Fibroblast of villous mesenchyme (primary cell): ENCODE data around the gene OSR1. TPM values are rescaled to one million over a fixed set of nuclear protein-coding genes. Genes with fewer than 3 reads are reported as not detected.
A peak's percentile ranks its signal among the peaks of the same experiment; 100 is the strongest.

ENCODE experiments used
- DNase-seq: peaks from one replicate; pipeline ENCODE4 v3.0.0-alpha.2; 2010; ENCODE audit warnings: low read depth
- H3K4me3 ChIP-seq: 2 replicates; pipeline ENCODE4 v1.5.1; 2011; ENCODE audit warnings: low read depth, mild to moderate bottlenecking, low read length
- CTCF ChIP-seq: IDR thresholded peaks from 2 replicates; pipeline ENCODE4 v1.5.1; 2012; ENCODE audit warnings: low read depth, mild to moderate bottlenecking, low read length; ENCODE audit not compliant: insufficient read depth
- total RNA-seq: library from RNA; depleted of rRNA; stranded (reverse); fragments of >200 nt; gene quantifications from 2 replicates; pipeline ENCODE4 v1.2.3, GENCODE V29; 2012

Gene OSR1
- total RNA-seq, 1 donor: 2.2 TPM

DNA sequence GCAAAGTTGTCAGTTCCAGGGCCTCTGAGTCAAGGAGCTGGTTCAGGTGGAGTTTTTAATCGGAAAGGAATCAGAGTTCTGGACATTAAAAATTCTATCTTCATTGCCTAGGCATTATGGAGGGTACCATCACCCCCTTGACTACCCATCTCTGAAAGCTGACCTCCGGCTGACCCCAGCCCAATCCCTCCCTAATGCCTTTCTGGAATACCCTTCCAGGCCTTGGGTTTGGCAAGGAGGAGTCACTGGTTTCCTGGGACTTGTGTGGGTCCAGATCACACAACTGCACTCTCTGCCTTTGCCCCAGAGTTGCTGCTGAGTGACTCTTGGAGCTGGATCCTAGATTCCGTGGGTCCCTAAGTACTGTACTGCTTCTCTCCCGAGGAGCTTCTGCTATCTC lies 1.0 kb upstream of the OSR1 start:
- DNase-seq: no peak
- no peak for TF ChIP-seq CTCF
- H3K4me3 ChIP-seq: no peak overlapping the region

- DNase-seq: no peak
- TF ChIP-seq CTCF: no peak
- peak overlapping the region; percentile 70 for H3K4me3 ChIP-seq
Observed at GRCh38 chr2:19359021-19359357, 566 bp upstream of the OSR1 start.

DNA sequence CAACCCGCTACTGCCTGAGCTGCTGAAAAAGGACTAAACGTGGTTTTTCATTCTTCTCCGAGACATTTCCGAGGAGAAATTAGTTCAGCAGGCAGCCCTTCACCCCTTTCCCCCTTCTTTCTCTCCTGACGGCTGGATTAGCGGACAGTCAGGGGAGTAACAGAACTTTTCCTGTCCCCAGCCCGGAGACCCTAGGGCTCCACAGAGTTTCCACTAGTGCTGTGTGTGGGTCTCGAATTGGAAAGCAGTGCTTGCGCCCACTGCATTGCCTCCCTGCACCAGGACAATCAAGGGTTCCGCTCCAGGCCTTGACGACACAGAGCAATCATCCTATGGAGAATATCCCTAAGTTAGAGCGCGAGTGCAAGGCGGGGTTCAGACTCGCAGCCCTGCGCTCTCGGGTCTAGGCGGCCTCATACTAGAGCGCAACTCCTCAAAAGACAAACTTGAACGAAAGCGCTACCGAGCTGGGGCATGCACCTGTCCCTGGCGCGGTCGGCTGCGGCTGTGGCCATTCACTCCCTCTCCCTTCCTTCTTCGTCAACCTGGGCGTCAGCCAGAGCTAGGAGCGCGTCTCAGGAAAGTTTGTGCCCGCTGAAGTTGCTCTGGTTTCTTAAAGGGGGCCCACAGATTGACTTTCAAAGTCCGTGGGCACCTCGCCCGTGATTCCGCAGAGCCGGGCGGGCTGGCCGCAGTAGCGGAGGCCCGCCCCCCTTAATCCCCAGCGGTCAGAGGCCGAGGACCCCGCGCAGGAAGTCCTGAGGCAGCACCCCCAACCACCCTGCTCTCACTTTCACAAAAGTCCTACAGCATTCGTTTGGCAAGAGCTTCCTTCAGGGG lies 801 bp downstream of the OSR1 start:
- peak overlapping the region; percentile 70 for H3K4me3 ChIP-seq

GRCh38 chr2:19356545-19357401 lies 1.6 kb downstream of the OSR1 start:
- no peak for TF ChIP-seq CTCF
- peak; percentile 12 for DNase-seq
- peak overlapping the region; percentile 70 for H3K4me3 ChIP-seq

More for the DNA sequence above, 801 bp downstream of the OSR1 start:
- TF ChIP-seq CTCF: no peak
- peak; percentile 28 for DNase-seq

DNA sequence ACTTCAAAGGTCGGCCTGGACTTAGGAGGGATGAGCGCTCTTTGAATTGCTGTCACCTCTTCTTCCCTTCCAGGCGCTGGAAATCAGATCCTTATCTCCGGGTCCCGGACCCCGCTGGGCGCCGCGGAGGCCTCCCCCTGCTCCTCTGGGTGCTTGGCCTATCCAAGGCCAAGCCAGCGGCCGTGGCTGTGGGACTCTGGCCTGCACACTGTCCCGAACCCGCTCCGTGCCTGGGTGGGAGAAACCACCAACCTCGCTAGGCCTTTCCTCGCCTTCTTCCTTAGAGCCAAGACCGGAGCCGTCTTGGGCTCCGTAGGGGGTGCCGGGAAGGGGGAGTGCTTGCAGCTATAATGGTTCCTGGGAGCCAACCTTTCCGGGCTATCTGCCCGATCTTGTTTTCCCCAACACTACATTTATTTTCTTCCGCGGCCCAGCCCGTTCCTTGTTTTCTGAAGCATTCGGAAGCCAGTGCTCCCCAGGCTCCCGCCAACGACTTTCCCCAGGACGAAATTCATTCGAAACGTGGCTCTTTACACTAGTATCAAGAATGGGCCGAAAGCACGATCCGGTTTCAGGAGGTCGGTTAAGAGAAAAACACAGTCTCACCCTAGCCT lies 2.4 kb downstream of the OSR1 start:
- DNase-seq: no peak
- H3K4me3 ChIP-seq: peak overlapping the region; percentile 70
- no peak for TF ChIP-seq CTCF

- H3K4me3 ChIP-seq: no peak overlapping the region
- DNase-seq: no peak
- no peak for TF ChIP-seq CTCF
Observed at GRCh38 chr2:19355416-19355821, 3.0 kb downstream of the OSR1 start.
